Activated T-cell treated with anti-CD3 and anti-CD28 coated beads for 24 hours (primary cell): ENCODE results near the gene NEK5.
"Not testable (repeated sequence)": the region's sequence is repeated elsewhere in the genome, so short reads cannot be mapped to it uniquely, and the experiment has no call there.

Source experiments
- DNase-seq: peaks from one replicate; pipeline ENCODE4 v3.0.0-alpha.2; 2020; ENCODE audit warnings: low read depth

Gene NEK5

GRCh38 chr13:52067237-52067636, 61.6 kb downstream of the NEK5 start:
- no peak for DNase-seq

- DNase-seq: no peak
Observed at GRCh38 chr13:52061587-52061986, 67.3 kb downstream of the NEK5 start.

GRCh38 chr13:52061064-52061463, 67.8 kb downstream of the NEK5 start:
- not testable (repeated sequence) for DNase-seq

GRCh38 chr13:52053460-52053859, 75.4 kb downstream of the NEK5 start:
- DNase-seq: no peak

- DNase-seq: no peak
Observed at GRCh38 chr13:52051400-52051799, 77.5 kb downstream of the NEK5 start.

GRCh38 chr13:52048516-52048915, 80.4 kb downstream of the NEK5 start:
- no peak for DNase-seq

GRCh38 chr13:52047463-52047862, 81.4 kb downstream of the NEK5 start:
- no peak for DNase-seq

- no peak for DNase-seq
Observed at GRCh38 chr13:52043675-52044074, 85.2 kb downstream of the NEK5 start.

- DNase-seq: no peak
Observed at GRCh38 chr13:52036037-52036436, 92.8 kb downstream of the NEK5 start.

- no peak for DNase-seq
Observed at GRCh38 chr13:52034616-52035226, 94.2 kb downstream of the NEK5 start.

GRCh38 chr13:52033039-52033438, 95.8 kb downstream of the NEK5 start:
- no peak for DNase-seq

GRCh38 chr13:52030401-52030800, 98.5 kb downstream of the NEK5 start:
- not testable (repeated sequence) for DNase-seq

GRCh38 chr13:52029569-52029968, 99.3 kb downstream of the NEK5 start:
- no peak for DNase-seq

- no peak for DNase-seq
Observed at GRCh38 chr13:52027832-52028231, 101.0 kb downstream of the NEK5 start.

- DNase-seq: no peak
Observed at GRCh38 chr13:52026246-52026626, 102.6 kb downstream of the NEK5 start.

GRCh38 chr13:52025475-52026245, 103.2 kb downstream of the NEK5 start:
- no peak for DNase-seq

- no peak for DNase-seq
Observed at GRCh38 chr13:52024481-52024880, 104.4 kb downstream of the NEK5 start, which contains the start of gene UTP14C. TSS of gene UTP14C (plus strand) at chr13:52024691. CDS start at chr13:52028805, 4,114 bp downstream.

GRCh38 chr13:52022356-52022755, 106.5 kb downstream of the NEK5 start:
- no peak for DNase-seq

- no peak for DNase-seq
Observed at GRCh38 chr13:52020191-52020590, 108.7 kb downstream of the NEK5 start.

- DNase-seq: no peak
Observed at GRCh38 chr13:52016296-52016695, 112.6 kb downstream of the NEK5 start.

GRCh38 chr13:52012512-52012836, 116.4 kb downstream of the NEK5 start:
- no peak for DNase-seq

GRCh38 chr13:52011632-52012511, 117.0 kb downstream of the NEK5 start, which contains the start of gene ALG11:
TSS of gene ALG11 (plus strand) at chr13:52012398. CDS start at chr13:52012419, 21 bp downstream.
- peak; percentile 99 for DNase-seq
